B cell (primary cell): ENCODE measurements around the gene FGF5. TPM values are rescaled to one million over a fixed set of nuclear protein-coding genes. Genes with fewer than 3 reads are reported as not detected.

Experiments
- ATAC-seq: fragments of 200-7000 bp; cut with Tn5 transposase; one replicate; pipeline ENCODE4 v1.10.0; 2021; ENCODE audit warnings: low read depth, mild to moderate bottlenecking, moderate number of reproducible peaks, moderate library complexity
- CTCF ChIA-PET: fragments of 350-600 bp; sonication (Branson Sonifier 250); formaldehyde crosslinking; loops from one replicate; lab custom pipeline; 2021; ENCODE audit warnings: antibody characterized with exemption, inconsistent platforms; lab: Charles Lee
- POLR2A ChIA-PET: fragments of 350-600 bp; sonication (Branson Sonifier 250); formaldehyde crosslinking; loops from one replicate; lab custom pipeline; 2021; ENCODE audit warnings: antibody characterized with exemption; lab: Charles Lee
- DNase-seq: peaks from one replicate; pipeline ENCODE4 v3.0.0; 2013
- H2AFZ ChIP-seq: 2 replicates; pipeline ENCODE4 v1.6.1; 2012; ENCODE audit warnings: mild to moderate bottlenecking, low read depth, low read length; ENCODE audit not compliant: insufficient read depth, poor library complexity, severe bottlenecking
- H3K27ac ChIP-seq, 2 donors: 1 replicate in 1 of 2; 2 replicates in 1 of 2; pipeline ENCODE4 v1.5.1; 2012 to 2013; ENCODE audit warnings: low read length in 2 of 2, mild to moderate bottlenecking in 2 of 2, moderate library complexity in 1 of 2
- H3K27me3 ChIP-seq, 4 experiments: fragments of 200-600 bp in 1 of 4; sonication (generic) in 1 of 4; replicated peaks in 1 of 4; 1 replicate in 2 of 4; 2 replicates in 2 of 4; pipeline versions ENCODE4 v1.6.1 to v1.7.0; 2013 to 2016; ENCODE audit warnings: low read length in 3 of 4, mild to moderate bottlenecking in 2 of 4, mixed read lengths in 1 of 4, moderate library complexity in 1 of 4; ENCODE audit not compliant: insufficient read depth in 4 of 4, control insufficient read depth in 3 of 4; ENCODE audit errors: control extremely low read depth in 1 of 4
- H3K36me3 ChIP-seq, 2 experiments: replicated peaks in 1 of 2; 1 replicate in 1 of 2; 2 replicates in 1 of 2; pipeline versions ENCODE4 v1.6.1 to v1.7.1; 2013; ENCODE audit warnings: low read length in 1 of 2; ENCODE audit not compliant: insufficient read depth in 2 of 2, control insufficient read depth in 1 of 2; ENCODE audit errors: control extremely low read depth in 1 of 2, extremely low read depth in 1 of 2
- H3K4me1 ChIP-seq, 2 donors: fragments of 200-600 bp in 1 of 2; sonication (generic) in 1 of 2; 1 replicate in 1 of 2; 2 replicates in 1 of 2; pipeline versions ENCODE4 v1.5.1 to v1.6.1; 2013 to 2017; ENCODE audit warnings: low read length in 2 of 2; ENCODE audit not compliant: control insufficient read depth in 2 of 2, insufficient read depth in 2 of 2
- H3K4me2 ChIP-seq: replicated peaks from 2 replicates; pipeline ENCODE3; 2012; ENCODE audit warnings: mild to moderate bottlenecking, low read depth, low read length; ENCODE audit not compliant: poor library complexity, severe bottlenecking
- H3K4me3 ChIP-seq, 5 experiments: fragments of 200-600 bp in 1 of 5; sonication (generic) in 1 of 5; 1 replicate in 3 of 5; 2 replicates in 2 of 5; pipeline versions ENCODE4 v1.5.1 to v1.7.0; 2011 to 2016; ENCODE audit warnings: low read length in 4 of 5, mild to moderate bottlenecking in 4 of 5, low read depth in 2 of 5, control low read depth in 1 of 5, moderate library complexity in 1 of 5; ENCODE audit not compliant: insufficient read depth in 1 of 5; ENCODE audit errors: control extremely low read depth in 1 of 5, extremely low read depth in 1 of 5
- H3K79me2 ChIP-seq: fragments of 200-600 bp; sonication (generic); one replicate; pipeline ENCODE4 v1.6.0; 2016; ENCODE audit warnings: low read length; ENCODE audit not compliant: control insufficient read depth, insufficient read depth
- H3K9ac ChIP-seq: fragments of 200-600 bp; sonication (generic); 2 replicates; pipeline ENCODE4 v1.6.1; 2017; ENCODE audit warnings: mild to moderate bottlenecking, low read length, moderate library complexity
- H3K9me3 ChIP-seq, 3 donors: one replicate each; pipeline versions ENCODE4 v1.6.1 to v1.7.1; 2013; ENCODE audit warnings: low read length in 2 of 3; ENCODE audit not compliant: control insufficient read depth in 2 of 3, insufficient read depth in 1 of 3; ENCODE audit errors: control extremely low read depth in 1 of 3
- H4K20me1 ChIP-seq: 2 replicates; pipeline ENCODE4 v1.6.0; 2012; ENCODE audit warnings: mild to moderate bottlenecking, low read length; ENCODE audit not compliant: insufficient read depth, control insufficient read depth, poor library complexity, severe bottlenecking
- H3K27ac Mint-ChIP-seq: one replicate; pipeline ENCODE4 v1.8.0; 2021; ENCODE audit warnings: mixed read lengths
- H3K27me3 Mint-ChIP-seq: one replicate; pipeline ENCODE4 v1.8.0; 2021; ENCODE audit warnings: mixed read lengths
- H3K4me1 Mint-ChIP-seq: one replicate; pipeline ENCODE4 v1.8.0; 2021; ENCODE audit warnings: mixed read lengths
- H3K4me3 Mint-ChIP-seq: one replicate; pipeline ENCODE4 v1.8.0; 2021; ENCODE audit warnings: mixed read lengths
- H3K9me3 Mint-ChIP-seq: one replicate; pipeline ENCODE4 v1.8.0; 2022; ENCODE audit warnings: mixed read lengths; ENCODE audit not compliant: insufficient read depth
- CTCF ChIP-seq: fragments of 200-600 bp; IDR thresholded peaks from one replicate; pipeline ENCODE4 v1.8.0; 2022; ENCODE audit warnings: antibody characterized with exemption, mild to moderate bottlenecking
- EZH2 ChIP-seq: IDR thresholded peaks from 2 replicates; pipeline ENCODE4 v1.6.1; 2012; ENCODE audit warnings: borderline replicate concordance, low read depth, mild to moderate bottlenecking, moderate library complexity, low read length; ENCODE audit not compliant: insufficient read depth, poor library complexity, severe bottlenecking
- WGBS: methylation state at CpG from one replicate; pipeline ENCODE4 v1.1.5; 2013; ENCODE audit warnings: missing lambda C conversion rate; ENCODE audit not compliant: insufficient coverage; 5-methylcytosine and 5-hydroxymethylcytosine counted together
- intact Hi-C: fragments of 100-400 bp; cut with micrococcal nuclease; formaldehyde crosslinking; loops from one replicate; pipeline ENCODE4 v1.10.0; 2022
- polyA plus RNA-seq: library from polyadenylated mRNA; depleted of rRNA; stranded (reverse); fragments of >200 nt; gene quantifications from 2 replicates; pipeline ENCODE4 v1.2.3, GENCODE V29; 2012
- total RNA-seq, 2 donors: library from RNA; stranded (reverse); fragments of 120-200 nt in 1 of 2; gene quantifications; 1 replicate in 1 of 2; 2 replicates in 1 of 2; pipeline versions ENCODE4 v1.2.3 to v1.2.4, GENCODE V29; 2013 to 2022

Gene FGF5
- total and polyA plus RNA-seq, 2 donors (not counting 1 experiment from before 2014, with no cell fraction given), result 0.01 TPM; not detected in 1

- Mint-ChIP-seq H3K9me3 (no peaks in the 10 kb centered on the region), H3K27me3 (peaks cover 13% of the 10 kb centered on the region), H3K4me1 (peaks cover 2% of the 10 kb centered on the region), H3K4me3 (no peak overlapping the region), H3K27ac (no peak overlapping the region)
- no peak overlapping the region for H3K27ac ChIP-seq
- H3K27me3 ChIP-seq, result peaks cover 0 to 6% (median 0%) of the 10 kb centered on the region in 4 experiments
- ChIA-PET CTCF (interaction anchor here (1.4 to 2.1 kb wide), 2 partner anchors 9 to 24 kb away, joined by 4 to 8 read pairs; no protein-coding TSS in a partner anchor), POLR2A (no interaction called here)
- WGBS, result 100% methylated on average over 2 of the region's 2 CpGs
- H3K4me3 ChIP-seq, result no peak overlapping the region
- DNase-seq (no peak), ATAC-seq (no peak)
- no peaks in the 10 kb centered on the region for H3K9me3 ChIP-seq
- no peak overlapping the region for H3K9ac ChIP-seq
- H3K36me3 ChIP-seq, result no peaks in the 10 kb centered on the region
- H4K20me1 ChIP-seq, result no peaks in the 10 kb centered on the region
- no peak for TF ChIP-seq EZH2
- no peak for TF ChIP-seq CTCF
- no peaks in the 10 kb centered on the region for H3K4me1 ChIP-seq
- no peak overlapping the region for H2AFZ ChIP-seq
- no peaks in the 10 kb centered on the region for H3K79me2 ChIP-seq
- no peak overlapping the region for H3K4me2 ChIP-seq
- intact Hi-C loops, result no loop called here
Observed at GRCh38 chr4:80226094-80226493, 40.4 kb upstream of the FGF5 start.

- Histone ChIP-seq H2AFZ (no peak overlapping the region), H3K27ac (no peak overlapping the region), H3K4me2 (no peak overlapping the region), H3K9ac (no peak overlapping the region), H3K4me3 (no peak overlapping the region), H3K4me1 (no peaks in the 10 kb centered on the region), H3K27me3 (peaks cover 0 to 9% (median 0%) of the 10 kb centered on the region in 4 experiments), H3K36me3 (no peaks in the 10 kb centered on the region), H3K9me3 (no peaks in the 10 kb centered on the region), H4K20me1 (no peaks in the 10 kb centered on the region), H3K79me2 (no peaks in the 10 kb centered on the region)
- no peaks in the 10 kb centered on the region for H3K9me3 Mint-ChIP-seq
- TF ChIP-seq EZH2, result no peak
- TF ChIP-seq CTCF, result no peak
- intact Hi-C loops, result no loop called here
- peaks cover 14% of the 10 kb centered on the region for H3K27me3 Mint-ChIP-seq
- H3K4me1 Mint-ChIP-seq, result peaks cover 2% of the 10 kb centered on the region
- ATAC-seq, result no peak
- H3K4me3 Mint-ChIP-seq, result no peak overlapping the region
- ChIA-PET CTCF (interaction anchor here (1.5 kb wide), 1 partner anchor 103 kb away, joined by 10 read pairs; no protein-coding TSS in a partner anchor), POLR2A (no interaction called here)
- no peak for DNase-seq
- no peak overlapping the region for H3K27ac Mint-ChIP-seq
Observed at GRCh38 chr4:80228460-80228859, 38.0 kb upstream of the FGF5 start.
